PC-3 (cell line): Measurements from ENCODE around the gene LRRC8E. TPM values are rescaled to one million over a fixed set of nuclear protein-coding genes. Genes with fewer than 3 reads are reported as not detected.

ENCODE experiments used
- ATAC-seq: fragments of 200-7000 bp; cut with Tn5 transposase; 2 replicates; pipeline ENCODE4 v1.9.1; 2020; ENCODE audit warnings: mild to moderate bottlenecking, moderate library complexity
- BruUV-seq: library from RNA; stranded (reverse); fragments of 400-500 nt; replicated peaks from 2 replicates; lab custom pipeline; 2021; lab: Mats Ljungman, UMichigan
- CTCF ChIA-PET: fragments of 300-600 bp; sonication (Branson Sonifier 250); formaldehyde crosslinking; loops from one replicate; lab custom pipeline; 2022; ENCODE audit warnings: antibody characterized with exemption; lab: Charles Lee
- POLR2A ChIA-PET: fragments of 300-600 bp; sonication (Branson Sonifier 250); formaldehyde crosslinking; loops from one replicate; lab custom pipeline; 2022; ENCODE audit warnings: antibody characterized with exemption; ENCODE audit not compliant: unreplicated experiment; lab: Charles Lee
- DNase-seq: peaks from one replicate; pipeline ENCODE4 v3.0.0-alpha.2; 2015
- H2AFZ ChIP-seq: fragments of 300-600 bp; sonication (generic); 2 replicates; pipeline ENCODE4 v1.6.0; 2016; ENCODE audit warnings: antibody characterized with exemption, low read length
- H3F3A ChIP-seq: fragments of 300-600 bp; sonication (generic); one replicate; pipeline ENCODE4 v1.6.0; 2017; ENCODE audit warnings: antibody characterized with exemption, low read length, control low read depth, mild to moderate bottlenecking; ENCODE audit not compliant: unreplicated experiment
- H3K27ac ChIP-seq: fragments of 300-600 bp; sonication (generic); 2 replicates; pipeline ENCODE4 v1.5.1; 2016; ENCODE audit warnings: mild to moderate bottlenecking, low read length
- H3K27me3 ChIP-seq: fragments of 300-600 bp; sonication (generic); 2 replicates; pipeline ENCODE4 v1.6.1; 2016; ENCODE audit warnings: low read length, mixed read lengths
- H3K36me3 ChIP-seq: fragments of 300-600 bp; sonication (generic); 2 replicates; pipeline ENCODE4 v1.6.1; 2016; ENCODE audit warnings: low read depth, mixed run types, low read length, mixed read lengths
- H3K4me1 ChIP-seq: fragments of 300-600 bp; sonication (generic); 2 replicates; pipeline ENCODE4 v1.5.1; 2016; ENCODE audit warnings: low read length; ENCODE audit not compliant: insufficient read depth
- H3K4me2 ChIP-seq: fragments of 300-600 bp; sonication (generic); 2 replicates; pipeline ENCODE4 v1.6.0; 2016; ENCODE audit warnings: low read length
- H3K4me3 ChIP-seq: fragments of 300-600 bp; sonication (generic); 2 replicates; pipeline ENCODE4 v1.5.1; 2016; ENCODE audit warnings: mild to moderate bottlenecking, low read length, mixed read lengths
- H3K79me2 ChIP-seq: fragments of 300-600 bp; sonication (generic); 2 replicates; pipeline ENCODE4 v1.6.1; 2017; ENCODE audit warnings: low read length, mixed read lengths
- H3K9ac ChIP-seq: fragments of 300-600 bp; sonication (generic); 2 replicates; pipeline ENCODE4 v1.6.0; 2016; ENCODE audit warnings: mild to moderate bottlenecking, low read length
- H3K9me2 ChIP-seq: fragments of 300-600 bp; sonication (generic); replicated peaks from 2 replicates; pipeline ENCODE4 v1.6.1; 2016; ENCODE audit warnings: mixed run types, low read length, mixed read lengths
- H3K9me3 ChIP-seq: fragments of 300-600 bp; sonication (generic); 2 replicates; pipeline ENCODE4 v1.6.1; 2016; ENCODE audit warnings: low read length, mixed read lengths
- H4K20me1 ChIP-seq: fragments of 300-600 bp; sonication (generic); 2 replicates; pipeline ENCODE4 v1.6.1; 2016; ENCODE audit warnings: low read length, mixed read lengths
- CTCF ChIP-seq: fragments of 300-600 bp; sonication (generic); conservative IDR thresholded peaks from 2 replicates; pipeline ENCODE4 v1.5.1; 2017; ENCODE audit warnings: antibody characterized with exemption, low read depth, mild to moderate bottlenecking, low read length
- EZH2 ChIP-seq: fragments of 300-600 bp; sonication (generic); IDR thresholded peaks from one replicate; pipeline ENCODE4 v1.6.1; 2017; ENCODE audit warnings: antibody characterized with exemption, mild to moderate bottlenecking, low read length; ENCODE audit not compliant: unreplicated experiment
- EZH2phosphoT487 ChIP-seq: fragments of 300-600 bp; sonication (generic); IDR thresholded peaks from 2 replicates; pipeline ENCODE4 v1.6.1; 2018; ENCODE audit warnings: mild to moderate bottlenecking, antibody characterized with exemption, low read length, borderline replicate concordance
- intact Hi-C: fragments of 100-400 bp; cut with micrococcal nuclease; formaldehyde crosslinking; loops from 2 replicates; pipeline ENCODE4 v1.9.0; 2023
- total RNA-seq: library from RNA; depleted of rRNA; stranded (reverse); fragments of >200 nt; gene quantifications from 2 replicates; pipeline ENCODE4 v1.2.3, GENCODE V29; 2014

Gene LRRC8E
- total RNA-seq, 1 experiment from 2014 or later = 30.8 TPM

- peaks cover 4% of the 10 kb centered on the region for H3K4me1 ChIP-seq
- no peaks in the 10 kb centered on the region for H3K79me2 ChIP-seq
- H4K20me1 ChIP-seq = no peaks in the 10 kb centered on the region
- H3K9me2 ChIP-seq = no peaks in the 10 kb centered on the region
- DNase-seq (no peak), ATAC-seq (no peak)
- no peaks in the 10 kb centered on the region for H3K27me3 ChIP-seq
- no peak overlapping the region for H2AFZ ChIP-seq
- intact Hi-C loops = no loop called here
- H3K36me3 ChIP-seq = no peaks in the 10 kb centered on the region
- no TSS peak for BruUV-seq
- ChIA-PET POLR2A (no interaction called here), CTCF (no interaction called here)
- no peaks in the 10 kb centered on the region for H3F3A ChIP-seq
- H3K4me3 ChIP-seq = no peak overlapping the region
- no peak overlapping the region for H3K4me2 ChIP-seq
- TF ChIP-seq EZH2phosphoT487 (no peak), CTCF (no peak), EZH2 (no peak)
- H3K27ac ChIP-seq = no peak overlapping the region
- no peaks in the 10 kb centered on the region for H3K9me3 ChIP-seq
- H3K9ac ChIP-seq = no peak overlapping the region
Measured at GRCh38 chr19:7856679-7857663, 31.3 kb upstream of the LRRC8E start.

- no peak overlapping the region for H3K27ac ChIP-seq
- H3K27me3 ChIP-seq = no peaks in the 10 kb centered on the region
- H3K9ac ChIP-seq = no peak overlapping the region
- ATAC-seq (no peak), DNase-seq (no peak)
- peaks cover 4% of the 10 kb centered on the region for H3K4me1 ChIP-seq
- H3F3A ChIP-seq = no peaks in the 10 kb centered on the region
- no peaks in the 10 kb centered on the region for H3K9me2 ChIP-seq
- no peak overlapping the region for H3K4me2 ChIP-seq
- no peaks in the 10 kb centered on the region for H3K9me3 ChIP-seq
- no peak overlapping the region for H2AFZ ChIP-seq
- no peaks in the 10 kb centered on the region for H4K20me1 ChIP-seq
- no peak overlapping the region for H3K4me3 ChIP-seq
- ChIA-PET CTCF (no interaction called here), POLR2A (no interaction called here)
- H3K79me2 ChIP-seq = no peaks in the 10 kb centered on the region
- no TSS peak for BruUV-seq
- TF ChIP-seq CTCF (no peak), EZH2 (no peak), EZH2phosphoT487 (no peak)
- intact Hi-C loops = no loop called here
- H3K36me3 ChIP-seq = no peaks in the 10 kb centered on the region
Measured at GRCh38 chr19:7857727-7858108, 30.6 kb upstream of the LRRC8E start.
